Medulla oblongata (tissue), 1 donor: ENCODE data around the gene TPCN1.
A peak's percentile ranks its signal among the peaks of the same experiment; 100 is the strongest.

Experiments
- DNase-seq: peaks from one replicate; pipeline ENCODE4 v3.0.0-alpha.2; 2015; ENCODE audit errors: extremely low spot score

The TPCN1 gene

GRCh38 chr12:113226696-113227568, 5.7 kb downstream of the TPCN1 start:
- no peak for DNase-seq

- no peak for DNase-seq
Observed at GRCh38 chr12:113227686-113228391, 6.6 kb downstream of the TPCN1 start.

GRCh38 chr12:113228394-113229028, 7.2 kb downstream of the TPCN1 start:
- no peak for DNase-seq

DNA sequence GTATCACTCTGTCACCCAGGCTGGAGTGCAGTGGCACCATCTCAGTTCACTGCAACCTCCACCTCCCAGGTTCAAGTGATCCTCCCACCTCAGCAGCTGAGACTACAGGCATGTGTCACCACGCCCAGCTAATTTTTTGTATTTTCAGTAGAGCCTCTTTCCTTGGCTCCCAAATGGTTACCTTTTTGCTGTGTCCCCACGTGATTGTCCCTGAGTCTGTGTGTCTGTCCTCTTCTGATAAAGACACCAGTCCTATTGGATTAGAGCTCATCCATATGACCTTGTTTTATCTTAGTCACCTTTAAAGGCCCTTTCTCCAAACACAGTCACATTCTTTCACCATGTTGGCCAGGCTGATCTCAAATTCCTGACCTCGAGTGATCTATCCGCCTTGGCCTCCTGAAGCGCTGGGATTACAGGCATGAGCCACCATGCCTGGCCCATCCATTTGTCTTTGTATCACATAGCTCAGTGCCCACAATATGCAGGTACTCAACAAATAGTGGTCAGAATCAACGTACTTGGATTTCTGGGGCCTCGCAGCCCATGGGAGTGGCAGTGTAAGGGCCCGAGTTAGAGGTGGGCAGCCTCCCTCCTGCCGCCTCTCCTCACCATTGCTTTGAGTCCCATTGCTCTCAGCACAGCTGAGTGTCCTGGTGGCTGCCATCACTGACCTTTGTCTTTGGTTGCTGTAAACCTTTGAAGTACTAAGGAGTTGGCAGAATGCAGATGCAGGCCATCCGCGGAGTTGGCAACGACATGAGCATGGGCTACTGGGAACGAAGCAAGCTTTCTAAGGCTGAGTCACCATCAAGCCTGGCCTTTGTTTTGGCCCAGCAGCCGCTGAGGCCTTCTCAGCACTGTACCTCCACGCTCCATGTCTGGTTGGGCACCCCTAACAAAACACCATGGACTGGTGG, 9.3 kb downstream of the TPCN1 start:
- DNase-seq = no peak

DNA sequence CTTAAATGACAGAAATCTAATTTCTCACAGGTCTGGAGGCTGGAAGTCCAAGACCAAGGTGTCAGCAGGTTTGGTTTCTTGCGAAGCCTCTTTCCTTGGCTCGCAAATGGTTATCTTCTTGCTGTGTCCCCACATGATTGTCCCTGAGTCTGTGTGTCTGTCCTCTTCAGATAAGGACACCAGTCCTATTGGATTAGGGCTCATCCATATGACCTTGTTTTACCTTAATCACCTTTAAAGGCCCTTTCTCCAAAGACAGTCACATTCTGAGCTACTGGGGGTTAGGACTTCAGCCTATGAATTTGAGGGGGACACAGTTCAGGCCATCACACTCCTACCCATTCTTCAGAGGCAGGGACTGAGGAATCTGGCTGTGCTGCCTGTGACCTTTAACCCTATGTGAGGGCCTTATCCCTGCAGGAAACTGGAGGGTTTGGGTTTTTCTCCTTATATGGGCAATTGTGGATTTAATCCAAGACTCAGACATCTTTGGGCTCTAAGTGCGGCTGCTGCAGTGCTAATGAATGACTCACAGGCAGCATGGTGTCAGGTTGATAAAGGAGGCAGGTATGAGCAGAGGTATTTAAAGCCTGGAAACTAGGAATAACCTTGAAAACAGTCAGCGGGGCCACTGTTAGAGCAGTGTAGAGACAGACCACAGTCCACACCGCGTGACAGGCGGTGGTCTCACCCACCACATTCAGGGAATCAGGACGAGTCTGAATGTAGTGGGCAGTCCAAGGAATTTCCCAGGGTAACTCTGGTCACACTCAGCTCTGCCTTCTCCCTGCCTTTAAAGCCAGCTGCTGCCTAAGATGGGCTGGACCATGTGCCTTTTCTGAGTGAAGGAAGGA, 10.2 kb downstream of the TPCN1 start:
- no peak for DNase-seq

GRCh38 chr12:113232089-113232839, 11.0 kb downstream of the TPCN1 start:
- DNase-seq = no peak

DNA sequence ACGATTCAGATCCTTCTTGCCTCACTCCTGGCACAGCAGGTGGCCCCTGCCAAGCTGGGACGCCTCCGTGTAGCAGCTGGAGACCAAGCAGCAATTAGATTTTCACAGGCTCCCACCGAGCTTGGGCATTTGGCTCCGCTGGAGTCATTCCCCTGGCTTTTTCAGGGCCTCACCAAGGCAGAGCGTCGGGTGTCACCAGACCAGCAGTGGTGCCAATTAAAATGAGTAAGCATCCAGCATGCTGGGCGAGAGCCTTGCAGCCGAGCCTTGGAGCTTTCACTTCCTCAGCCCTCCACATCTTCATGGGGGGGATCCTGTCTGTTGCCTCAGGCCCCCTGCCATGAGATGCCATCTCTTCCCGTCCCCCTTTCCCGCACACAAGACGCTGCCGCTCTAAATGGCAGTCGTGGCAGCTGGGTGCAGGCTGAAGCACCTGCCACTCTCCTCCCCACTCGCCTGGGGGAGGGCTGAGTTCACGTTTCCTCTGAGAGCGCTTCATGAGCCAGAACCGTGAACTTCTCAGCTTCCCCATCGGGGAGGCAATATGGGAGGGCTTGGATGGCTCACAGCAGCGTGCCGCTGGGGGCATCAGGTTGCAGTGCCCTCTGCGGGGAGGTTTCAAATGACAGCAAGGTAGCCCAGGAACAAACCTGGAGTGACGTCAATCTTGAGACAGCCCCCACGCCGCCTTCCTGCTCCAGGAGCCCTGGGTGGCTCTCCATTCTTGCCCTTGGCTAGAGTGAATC, 11.7 kb downstream of the TPCN1 start:
- DNase-seq = peak; percentile 90

DNA sequence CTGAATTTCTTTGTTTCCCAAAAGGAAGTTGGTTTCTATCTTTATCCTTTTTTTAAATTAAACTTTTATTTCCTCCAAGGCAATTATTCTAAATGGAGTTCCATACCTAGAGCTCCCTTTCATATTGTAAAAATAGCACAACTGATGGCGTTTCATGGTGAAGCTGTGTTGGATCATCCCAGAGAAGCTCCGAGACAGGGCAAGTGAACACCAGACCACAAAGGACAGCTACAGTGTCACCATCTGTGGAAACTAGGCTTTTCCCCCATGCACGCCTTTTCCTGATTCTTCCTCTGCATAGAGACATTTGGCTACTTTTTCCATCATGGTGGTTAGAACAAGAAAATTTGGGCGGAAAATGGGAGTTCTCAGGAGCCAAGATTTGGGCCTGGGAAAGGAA, 12.7 kb downstream of the TPCN1 start:
- no peak for DNase-seq

DNA sequence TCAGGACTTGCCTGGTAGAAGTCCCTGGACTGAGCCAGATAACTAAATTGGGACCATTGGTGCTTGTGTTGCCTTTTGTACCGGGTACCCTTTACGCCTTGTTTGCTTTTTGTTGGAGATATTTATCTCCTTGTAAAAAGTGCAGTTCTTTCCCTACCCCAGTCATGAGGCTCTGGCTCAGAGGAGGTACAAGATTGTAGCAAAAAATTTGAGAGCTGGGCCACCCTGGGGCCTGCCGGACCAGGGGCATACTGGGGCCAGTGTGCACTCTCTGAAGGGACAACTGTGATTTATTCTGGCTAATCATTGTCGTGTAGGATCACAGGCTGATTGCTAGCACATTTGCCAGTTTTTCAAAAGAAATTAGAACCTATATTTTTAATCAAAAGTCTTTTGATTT, 13.2 kb downstream of the TPCN1 start:
- DNase-seq = no peak

DNA sequence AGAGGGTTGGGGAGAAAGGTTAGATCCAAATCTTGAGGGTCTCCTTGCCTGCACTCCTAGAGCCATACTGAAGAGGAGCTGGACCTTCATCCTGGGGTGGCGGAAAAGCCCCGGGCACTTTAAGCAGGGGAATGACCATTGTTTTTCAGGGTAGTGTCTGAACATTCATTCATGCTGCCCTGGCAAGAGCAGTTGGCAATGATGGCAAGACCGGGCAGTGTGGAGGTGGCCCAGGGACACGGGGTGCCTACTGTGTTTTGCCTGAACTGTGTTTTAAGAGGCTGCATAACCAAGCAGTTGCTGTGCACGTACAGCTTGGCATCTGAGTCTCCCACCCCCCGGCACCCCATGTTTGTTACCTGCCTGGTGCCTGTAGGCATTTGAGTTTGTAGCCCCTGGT, 14.7 kb downstream of the TPCN1 start:
- DNase-seq = no peak

DNA sequence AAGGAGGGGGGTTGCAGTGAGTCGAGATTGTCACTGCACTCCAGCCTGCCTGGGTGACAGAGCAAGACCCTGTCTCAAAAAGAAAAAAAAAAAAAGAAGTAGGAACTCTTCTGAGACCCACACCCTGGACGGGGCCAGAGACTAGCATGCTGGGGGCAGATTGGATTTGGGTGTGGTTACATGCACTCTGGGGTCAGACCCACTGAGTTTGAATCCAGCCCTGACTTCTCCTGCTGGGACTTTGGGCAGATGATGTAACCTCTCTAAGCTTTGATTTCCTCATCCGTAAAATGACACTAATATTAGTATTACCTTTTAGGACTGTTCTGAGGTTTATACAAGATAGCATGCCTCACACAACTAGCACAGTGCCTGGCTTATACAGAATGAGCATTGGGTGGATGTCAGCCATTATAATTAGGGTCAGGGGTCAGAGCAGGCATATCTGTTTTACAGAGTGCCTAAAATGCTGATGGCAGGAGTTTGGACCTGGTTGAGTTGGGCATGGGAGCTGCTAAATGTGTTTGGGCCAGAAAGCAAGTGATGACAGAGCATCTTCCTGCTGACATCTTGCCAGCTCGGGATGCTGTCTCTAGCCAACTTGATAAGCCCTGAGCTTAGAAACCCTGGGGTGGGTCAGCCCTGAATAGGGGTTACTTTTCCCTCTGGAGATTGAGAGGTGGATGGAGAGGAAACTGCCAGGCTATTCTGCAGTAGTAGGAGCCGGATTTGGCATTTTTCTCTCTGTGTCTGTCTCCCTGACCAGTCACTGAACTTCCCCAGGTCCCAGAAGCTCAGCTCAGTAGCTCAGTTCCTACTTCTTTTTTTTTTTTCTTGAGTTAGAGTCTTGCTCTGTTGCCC, 15.5 kb downstream of the TPCN1 start:
- DNase-seq = no peak

DNA sequence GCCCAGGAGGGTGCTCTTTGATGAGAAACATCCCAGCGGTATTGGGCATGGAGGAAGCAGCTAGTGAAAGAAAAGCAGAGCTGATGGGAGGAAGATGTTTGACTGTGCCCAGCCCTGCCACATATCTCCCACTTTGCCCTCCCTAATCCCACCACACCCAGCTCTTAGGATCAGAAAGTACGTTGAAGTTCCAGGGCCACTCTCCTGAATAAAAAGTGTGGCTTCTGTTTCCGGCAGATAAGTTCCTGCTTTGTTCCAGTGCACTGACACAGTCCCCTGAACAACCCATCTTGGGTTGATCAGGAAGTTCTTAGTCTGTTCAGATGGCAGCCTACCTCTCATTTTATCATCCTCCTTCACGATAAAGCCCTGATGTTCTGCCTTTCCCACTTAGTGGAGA, 16.5 kb downstream of the TPCN1 start:
- DNase-seq = no peak

GRCh38 chr12:113238309-113238708, 17.0 kb downstream of the TPCN1 start:
- DNase-seq = no peak

GRCh38 chr12:113239288-113239771, 18.1 kb downstream of the TPCN1 start:
- no peak for DNase-seq

- DNase-seq = no peak
Observed at GRCh38 chr12:113239811-113240331, 18.6 kb downstream of the TPCN1 start.

GRCh38 chr12:113240395-113240794, 19.1 kb downstream of the TPCN1 start:
- DNase-seq = no peak

DNA sequence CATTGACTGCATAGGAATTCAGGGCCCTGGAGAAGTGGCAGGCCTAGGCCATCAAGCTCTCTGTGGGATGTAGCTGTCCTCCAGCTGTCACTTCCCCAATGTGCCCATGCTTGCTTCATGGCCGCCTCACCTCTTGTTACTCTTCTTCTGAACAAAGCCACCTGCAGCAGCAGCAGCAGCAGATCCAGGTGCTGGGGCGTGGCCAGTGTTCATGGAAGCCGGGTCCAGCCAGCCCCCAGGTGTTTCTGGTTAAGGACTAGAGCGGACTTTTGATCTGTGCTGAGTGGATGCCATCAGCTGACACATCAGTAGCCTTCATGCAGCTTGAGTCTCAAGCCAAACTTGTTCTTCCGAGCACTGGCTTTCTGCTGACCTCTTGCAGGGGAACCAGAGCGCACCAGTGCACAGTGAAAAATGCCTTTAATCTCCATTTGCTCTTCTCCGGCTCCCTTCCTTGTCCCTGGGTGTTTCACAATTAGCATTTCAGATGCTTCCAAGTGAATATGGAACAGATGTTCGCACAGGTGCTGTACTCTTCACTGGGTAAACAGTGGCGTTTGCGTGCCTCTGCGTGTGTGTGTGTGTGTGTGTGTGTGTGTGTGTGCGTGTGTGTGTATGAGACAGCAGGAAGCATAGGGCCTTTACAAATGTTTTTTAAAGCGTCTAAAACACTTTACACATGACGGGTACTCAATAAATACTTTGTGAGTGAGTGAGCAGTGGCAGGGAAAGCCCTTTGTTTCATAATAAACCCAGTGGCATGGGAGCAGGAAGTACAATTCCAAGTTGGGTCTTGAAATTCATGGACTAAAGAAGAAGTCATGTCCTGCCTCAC, 20.1 kb downstream of the TPCN1 start:
- DNase-seq = no peak
